ENCODE results near the gene SLC17A9.

SLC17A9 gene

GRCh38 chr20:62982124-62983075 lies 29.9 kb downstream of the SLC17A9 start:
- no peak for DNase-seq (ENCODE audit: low read depth)

DNA sequence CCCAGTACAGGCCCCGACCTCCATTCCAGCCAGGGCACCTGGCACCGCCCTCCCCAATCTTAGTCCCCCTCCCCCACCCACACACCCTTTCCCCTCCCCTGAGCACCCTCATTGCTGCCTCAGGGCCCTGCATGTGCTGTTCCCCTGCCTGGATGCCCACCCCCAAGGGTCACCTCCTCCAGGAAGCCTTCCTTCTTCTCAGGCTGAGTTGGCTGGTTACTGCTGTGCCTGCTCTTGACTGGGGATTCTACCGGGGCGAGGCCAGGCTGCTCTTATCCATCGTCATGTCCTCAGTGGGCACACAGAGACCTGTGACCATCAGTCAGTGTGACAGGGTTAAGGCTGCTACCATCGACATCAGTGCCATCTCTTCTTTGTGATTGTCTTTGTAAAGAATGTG lies 30.7 kb downstream of the SLC17A9 start:
- DNase-seq (ENCODE audit: low read depth): no peak

GRCh38 chr20:62984666-62985443 lies 32.3 kb downstream of the SLC17A9 start:
- DNase-seq (ENCODE audit: low read depth): no peak

- no peak for DNase-seq (ENCODE audit: low read depth)
These were observed 32.9 kb downstream of the SLC17A9 start for GRCh38 chr20:62985444-62985778.

GRCh38 chr20:62986257-62986800 lies 33.8 kb downstream of the SLC17A9 start:
- DNase-seq (ENCODE audit: low read depth): no peak

DNA sequence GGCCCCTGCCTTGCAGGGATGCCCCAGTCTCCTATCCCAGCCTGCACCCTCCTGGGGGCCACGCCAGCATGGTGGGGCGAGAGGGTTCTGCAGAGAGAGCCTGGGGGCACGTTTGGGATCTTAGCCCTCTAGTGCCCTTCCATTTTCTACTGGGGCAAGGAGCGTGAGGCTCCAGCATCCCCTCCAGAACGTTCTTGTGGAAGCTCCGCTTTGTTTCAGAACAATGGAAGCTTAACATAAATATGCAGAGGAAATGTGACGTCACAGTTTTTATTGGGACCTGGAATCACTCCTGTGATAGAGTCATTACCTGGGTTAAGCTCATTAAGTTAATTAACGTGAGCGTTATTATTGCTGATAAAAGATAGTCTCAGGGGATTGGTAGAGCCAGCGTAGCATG lies 34.6 kb downstream of the SLC17A9 start:
- no peak for DNase-seq (ENCODE audit: low read depth)

GRCh38 chr20:62989201-62989601 lies 36.7 kb downstream of the SLC17A9 start:
- DNase-seq (ENCODE audit: low read depth): no peak

DNA sequence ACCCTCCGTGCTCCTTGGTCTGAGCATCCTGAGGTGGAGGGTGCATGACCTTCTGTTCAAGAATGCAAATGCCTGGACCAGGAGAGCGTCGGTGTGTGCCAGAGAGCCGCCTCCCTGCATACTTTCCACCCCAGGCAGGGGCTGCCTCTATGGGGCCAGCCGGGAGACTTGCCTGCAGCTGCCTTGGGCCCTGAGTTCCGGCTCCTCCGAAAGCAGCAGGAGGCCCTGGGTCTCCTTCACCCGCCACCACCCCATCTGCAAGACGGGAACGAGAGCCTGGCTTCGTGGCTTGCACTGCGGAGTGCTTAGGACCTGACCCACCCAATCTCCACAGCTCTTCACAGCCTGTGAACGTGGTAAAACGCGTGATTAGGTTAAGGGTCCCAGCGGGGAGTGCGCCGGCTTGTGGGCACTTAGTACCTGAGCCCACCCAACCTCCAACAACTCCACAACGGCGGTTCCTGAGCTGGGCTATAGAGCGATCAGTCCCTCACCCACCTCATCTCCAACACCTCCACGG lies 37.9 kb downstream of the SLC17A9 start:
- DNase-seq (ENCODE audit: low read depth): no peak

GRCh38 chr20:62991196-62991807 lies 38.8 kb downstream of the SLC17A9 start:
- no peak for DNase-seq (ENCODE audit: low read depth)

DNA sequence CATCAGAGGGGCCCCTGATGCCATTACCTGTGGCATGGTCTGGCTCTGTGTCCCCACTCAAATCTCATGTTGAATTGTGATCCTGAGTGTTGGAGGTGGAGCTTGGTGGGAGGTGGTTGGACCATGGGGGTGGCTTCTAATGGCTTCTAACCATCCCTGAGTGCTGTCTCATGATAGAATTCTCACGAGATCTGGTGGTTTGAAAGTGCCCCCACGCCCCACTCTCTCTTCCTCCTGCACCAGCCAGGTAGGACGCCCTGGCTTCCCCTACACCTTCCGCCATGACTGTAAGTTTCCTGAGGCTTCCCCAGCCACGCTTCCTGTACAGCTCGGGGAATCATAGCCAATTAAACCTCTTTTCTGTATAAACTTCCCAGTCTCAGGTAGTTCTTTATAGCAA lies 39.4 kb downstream of the SLC17A9 start:
- no peak for DNase-seq (ENCODE audit: low read depth)

- no peak for DNase-seq (ENCODE audit: low read depth)
These were observed 41.5 kb downstream of the SLC17A9 start for GRCh38 chr20:62993856-62994494.

- DNase-seq (ENCODE audit: low read depth): no peak
These were observed 42.4 kb downstream of the SLC17A9 start for GRCh38 chr20:62994869-62995281.

GRCh38 chr20:62995481-62995880 lies 43.0 kb downstream of the SLC17A9 start:
- DNase-seq (ENCODE audit: low read depth): no peak

GRCh38 chr20:62995898-62996595 lies 43.5 kb downstream of the SLC17A9 start:
- no peak for DNase-seq (ENCODE audit: low read depth)

- DNase-seq (ENCODE audit: low read depth): no peak
These were observed 44.1 kb downstream of the SLC17A9 start for GRCh38 chr20:62996596-62996982.

DNA sequence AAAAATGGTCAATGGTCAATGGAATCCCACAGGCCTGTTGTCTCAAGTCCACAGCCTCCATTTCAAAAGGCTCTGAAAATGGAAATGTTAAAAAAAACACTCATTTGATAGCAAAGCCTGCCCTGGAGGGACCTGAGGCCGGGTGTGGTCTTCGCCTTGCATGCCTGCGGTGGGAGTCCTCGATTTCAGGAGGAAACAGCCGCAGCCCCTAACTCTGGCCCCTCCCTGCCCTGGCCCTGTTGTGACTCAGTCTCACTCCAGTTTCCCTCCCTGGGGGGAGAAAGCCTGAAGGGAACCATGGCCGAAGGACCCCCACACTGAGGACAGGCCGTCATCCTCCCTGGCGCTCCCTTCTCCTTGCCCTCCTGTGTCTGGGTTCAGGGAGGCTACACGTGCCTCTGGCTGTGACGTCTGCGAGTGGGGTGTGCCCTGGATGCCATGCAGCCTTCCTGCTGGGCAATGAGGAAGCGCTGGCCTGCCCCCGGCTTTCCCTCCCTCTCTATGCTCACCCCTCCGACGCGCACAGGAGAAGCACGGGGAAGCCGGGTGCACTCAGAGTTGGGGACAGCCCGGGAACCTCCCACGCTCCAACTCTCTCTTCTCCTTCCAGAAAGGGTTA lies 45.0 kb downstream of the SLC17A9 start:
- DNase-seq (ENCODE audit: low read depth): no peak

- DNase-seq (ENCODE audit: low read depth): no peak
These were observed 45.9 kb downstream of the SLC17A9 start for GRCh38 chr20:62998449-62998848.

- no peak for DNase-seq (ENCODE audit: low read depth)
These were observed 47.1 kb downstream of the SLC17A9 start for GRCh38 chr20:62999580-62999979.

DNA sequence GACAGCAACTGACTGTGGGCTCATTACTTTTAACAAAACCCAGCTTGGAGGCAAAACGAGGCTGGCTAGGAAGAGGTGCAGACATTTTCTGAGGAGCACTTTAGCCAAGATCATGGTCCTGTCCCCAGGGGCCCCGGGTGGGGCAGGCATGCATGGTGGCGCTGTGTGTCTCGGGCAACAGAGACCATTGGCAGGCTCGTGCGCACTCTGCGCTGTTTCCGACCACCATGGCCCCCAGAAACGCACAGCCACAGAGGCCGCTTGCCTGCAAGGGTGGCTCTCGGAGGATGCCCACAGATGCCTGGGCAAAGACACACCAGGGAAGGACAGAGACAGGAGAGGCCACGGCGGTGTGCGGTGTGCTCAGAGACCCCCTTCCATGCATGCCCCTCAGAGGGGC lies 47.5 kb downstream of the SLC17A9 start:
- no peak for DNase-seq (ENCODE audit: low read depth)

GRCh38 chr20:63000958-63001357 lies 48.4 kb downstream of the SLC17A9 start:
- DNase-seq (ENCODE audit: low read depth): no peak

GRCh38 chr20:63002511-63002910 lies 50.0 kb downstream of the SLC17A9 start:
- DNase-seq (ENCODE audit: low read depth): no peak

All from activated T-cell treated with anti-CD3 and anti-CD28 coated beads for 24 hours (primary cell).